Trophoblast cell (in vitro differentiated cells and primary cell): ENCODE measurements around the gene OR5AC2.

Experiments used
- DNase-seq, 2 donors: peaks; one replicate each; pipeline ENCODE4 v3.0.0-alpha.2; 2016
- H2AFZ ChIP-seq: 2 replicates; pipeline ENCODE4 v1.6.1; 2013; ENCODE audit warnings: low read length, moderate library complexity, mild to moderate bottlenecking; ENCODE audit not compliant: insufficient read depth, poor library complexity
- H2AK5ac ChIP-seq: 2 replicates; pipeline ENCODE4 v1.6.1; 2013; ENCODE audit warnings: mild to moderate bottlenecking, low read length
- H2BK120ac ChIP-seq: 2 replicates; pipeline ENCODE4 v1.6.1; 2013; ENCODE audit warnings: low read length, mild to moderate bottlenecking, moderate library complexity; ENCODE audit not compliant: insufficient read depth, poor library complexity
- H2BK12ac ChIP-seq: 2 replicates; pipeline ENCODE4 v1.6.1; 2013; ENCODE audit warnings: mild to moderate bottlenecking, low read length, moderate library complexity
- H2BK5ac ChIP-seq: 2 replicates; pipeline ENCODE4 v1.6.1; 2013; ENCODE audit warnings: low read length, low read depth, moderate library complexity, mild to moderate bottlenecking; ENCODE audit not compliant: poor library complexity
- H3K14ac ChIP-seq: 2 replicates; pipeline ENCODE4 v1.6.1; 2013; ENCODE audit warnings: mild to moderate bottlenecking, low read length
- H3K18ac ChIP-seq: 2 replicates; pipeline ENCODE4 v1.6.1; 2013; ENCODE audit warnings: mild to moderate bottlenecking, low read length
- H3K23ac ChIP-seq: 2 replicates; pipeline ENCODE4 v1.6.1; 2013; ENCODE audit warnings: low read length
- H3K27ac ChIP-seq: 2 replicates; pipeline ENCODE4 v1.5.1; 2013; ENCODE audit warnings: low read depth, mild to moderate bottlenecking, inconsistent platforms, low read length, moderate library complexity
- H3K27me3 ChIP-seq: 2 replicates; pipeline ENCODE4 v1.6.1; 2013; ENCODE audit warnings: inconsistent platforms, mild to moderate bottlenecking, low read length, moderate library complexity; ENCODE audit not compliant: insufficient read depth
- H3K36me3 ChIP-seq, 2 experiments: 1 replicate in 1 of 2; 2 replicates in 1 of 2; pipeline ENCODE4 v1.6.1; 2013; ENCODE audit warnings: low read length in 2 of 2, mild to moderate bottlenecking in 2 of 2, moderate library complexity in 1 of 2; ENCODE audit not compliant: insufficient read depth in 2 of 2, control insufficient read depth in 1 of 2
- H3K4ac ChIP-seq: 2 replicates; pipeline ENCODE4 v1.6.1; 2013; ENCODE audit warnings: low read depth, mild to moderate bottlenecking, low read length, moderate library complexity
- H3K4me1 ChIP-seq, 2 experiments: 1 replicate in 1 of 2; 2 replicates in 1 of 2; pipeline ENCODE4 v1.6.1; 2013; ENCODE audit warnings: low read length in 2 of 2, mild to moderate bottlenecking in 2 of 2, moderate library complexity in 1 of 2; ENCODE audit not compliant: insufficient read depth in 2 of 2, control insufficient read depth in 1 of 2
- H3K4me2 ChIP-seq: 2 replicates; pipeline ENCODE4 v1.6.1; 2013; ENCODE audit warnings: inconsistent platforms, mild to moderate bottlenecking, low read length, moderate library complexity
- H3K4me3 ChIP-seq: 2 replicates; pipeline ENCODE4 v1.5.1; 2013; ENCODE audit warnings: mild to moderate bottlenecking, low read depth, low read length, inconsistent platforms
- H3K79me1 ChIP-seq: one replicate; pipeline ENCODE4 v1.6.1; 2013; ENCODE audit warnings: low read length
- H3K79me2 ChIP-seq: 2 replicates; pipeline ENCODE4 v1.6.1; 2013; ENCODE audit warnings: low read length, mild to moderate bottlenecking; ENCODE audit not compliant: control insufficient read depth, insufficient read depth, poor library complexity
- H3K9ac ChIP-seq: 2 replicates; pipeline ENCODE4 v1.6.1; 2013; ENCODE audit warnings: mild to moderate bottlenecking, low read length
- H3K9me3 ChIP-seq: 2 replicates; pipeline ENCODE4 v1.6.1; 2013; ENCODE audit warnings: low read depth, mild to moderate bottlenecking, control low read depth, inconsistent platforms, low read length; ENCODE audit not compliant: insufficient read depth
- H4K12ac ChIP-seq: 2 replicates; pipeline ENCODE4 v1.6.1; 2013; ENCODE audit warnings: low read depth, mild to moderate bottlenecking, low read length, moderate library complexity
- H4K8ac ChIP-seq: 2 replicates; pipeline ENCODE4 v1.6.1; 2013; ENCODE audit warnings: low read depth, mild to moderate bottlenecking, low read length, moderate library complexity
- H4K91ac ChIP-seq: one replicate; pipeline ENCODE4 v1.6.1; 2013; ENCODE audit warnings: low read depth, mild to moderate bottlenecking, low read length, moderate library complexity
- WGBS: extraction: QIAGEN DNeasy Blood & Tissue Kit; methylation state at CpG from one replicate; pipeline ENCODE4 v1.1.7; 2013; ENCODE audit warnings: missing lambda C conversion rate; ENCODE audit not compliant: insufficient read length, insufficient coverage; ENCODE audit errors: extremely low coverage; 5-methylcytosine and 5-hydroxymethylcytosine counted together

OR5AC2 gene

DNA sequence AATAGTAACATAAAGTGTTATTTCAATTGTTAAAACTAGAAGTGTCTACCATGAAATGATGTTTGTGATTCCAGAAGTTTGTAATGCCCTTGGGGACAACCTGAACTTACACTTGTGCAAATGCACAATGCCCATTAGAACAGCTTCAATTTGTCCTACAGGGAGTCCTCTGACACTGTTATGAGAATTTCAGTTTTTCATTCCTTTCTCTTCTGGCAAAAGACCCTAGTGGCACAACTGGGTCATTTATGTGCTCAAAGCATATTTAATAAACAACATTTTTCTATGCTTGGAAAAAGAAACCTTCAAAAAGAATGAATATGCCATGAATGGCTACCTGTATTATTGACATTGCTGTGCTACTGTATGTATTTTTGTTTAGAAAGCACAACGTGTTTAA is 43.4 kb downstream of the OR5AC2 start, which contains the start of gene OR5H1:
OR5H1 (plus strand) TSS at position 301 of the 400 bp plus-strand sequence. CDS start 1,977 bp downstream, outside the sequence.
- no CpG with 5 or more reads among the region's 1 CpG for WGBS
- H2BK5ac ChIP-seq = no peak within 1 kb of the TSS
- H2AK5ac ChIP-seq = no peak within 1 kb of the TSS
- no peak within 1 kb of the TSS for H4K8ac ChIP-seq
- H3K14ac ChIP-seq = no peak within 1 kb of the TSS
- no peak within 1 kb of the TSS for H3K18ac ChIP-seq
- H3K79me1 ChIP-seq = no peaks in the 10 kb centered on the region
- no peak within 1 kb of the TSS for H4K12ac ChIP-seq
- no peak within 1 kb of the TSS for H3K4ac ChIP-seq
- no peaks in the 10 kb centered on the region for H3K79me2 ChIP-seq
- no peaks in the 10 kb centered on the region for H3K4me1 ChIP-seq
- H3K4me2 ChIP-seq = no peak within 1 kb of the TSS
- H3K4me3 ChIP-seq = no peak within 1 kb of the TSS
- no peaks in the 10 kb centered on the region for H3K36me3 ChIP-seq
- H2AFZ ChIP-seq = no peak within 1 kb of the TSS
- no peak within 1 kb of the TSS for H4K91ac ChIP-seq
- H3K23ac ChIP-seq = no peak within 1 kb of the TSS
- H3K27ac ChIP-seq = no peak within 1 kb of the TSS
- H3K27me3 ChIP-seq = no peaks in the 10 kb centered on the region
- H3K9ac ChIP-seq = no peak within 1 kb of the TSS
- H2BK120ac ChIP-seq = no peak within 1 kb of the TSS
- H3K9me3 ChIP-seq = no peaks in the 10 kb centered on the region
- no peak within 1 kb of the TSS for H2BK12ac ChIP-seq
- no peak for DNase-seq

DNA sequence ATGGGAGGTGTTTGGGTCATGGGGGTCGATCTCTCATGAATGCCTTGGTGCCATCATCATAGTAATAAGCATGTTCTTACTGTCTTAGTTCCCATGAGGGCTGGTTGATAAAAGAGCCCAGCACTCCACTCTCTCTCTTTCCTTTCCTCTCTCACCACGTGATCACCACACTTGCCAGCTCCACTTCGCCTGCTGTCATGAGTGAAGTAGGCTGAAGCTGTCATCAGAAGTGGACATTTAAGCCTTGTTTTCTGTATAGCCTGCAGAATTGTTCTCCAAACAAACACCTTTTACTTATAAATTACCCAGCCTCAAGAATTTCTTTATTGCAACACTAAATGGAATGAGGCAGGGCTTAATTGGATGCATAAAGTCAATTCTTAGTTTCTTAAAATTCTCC is 49.7 kb downstream of the OR5AC2 start:
- no peaks in the 10 kb centered on the region for H3K27me3 ChIP-seq
- H3K4me2 ChIP-seq = no peak overlapping the region
- peak overlapping the region; percentile 84 for H4K8ac ChIP-seq
- H3K79me1 ChIP-seq = peaks cover 9% of the 10 kb centered on the region
- H3K79me2 ChIP-seq = no peaks in the 10 kb centered on the region
- no peaks in the 10 kb centered on the region for H3K9me3 ChIP-seq
- peak overlapping the region; percentile 82 for H2BK5ac ChIP-seq
- H3K4me1 ChIP-seq = peaks cover 3% of the 10 kb centered on the region in 2 experiments
- H3K36me3 ChIP-seq = no peaks in the 10 kb centered on the region
- H2BK120ac ChIP-seq = peak overlapping the region; percentile 76
- no peak overlapping the region for H2AFZ ChIP-seq
- no CpG with 5 or more reads among the region's 3 CpGs for WGBS
- peak; percentile 32 to 65 for DNase-seq
- H3K9ac ChIP-seq = no peak overlapping the region
- peak overlapping the region; percentile 95 for H2BK12ac ChIP-seq
- no peak overlapping the region for H3K4me3 ChIP-seq
- peak overlapping the region; percentile 79 for H3K4ac ChIP-seq
- H3K18ac ChIP-seq = peak overlapping the region; percentile 71
- peak overlapping the region; percentile 87 for H4K91ac ChIP-seq
- peak overlapping the region; percentile 47 for H3K27ac ChIP-seq
- H3K23ac ChIP-seq = no peak overlapping the region
- peak overlapping the region; percentile 66 for H3K14ac ChIP-seq
- peak overlapping the region; percentile 43 for H4K12ac ChIP-seq
- peak overlapping the region; percentile 74 for H2AK5ac ChIP-seq
